Activated CD8-positive, alpha-beta T cell treated with anti-CD3 and anti-CD28 coated beads for 36 hours (primary cell): ENCODE data around the gene SHC2. TPM values are rescaled to one million over a fixed set of nuclear protein-coding genes. Genes with fewer than 3 reads are reported as not detected.
"Not testable (repeated sequence)": the region's sequence is repeated elsewhere in the genome, so short reads cannot be mapped to it uniquely, and the experiment has no call there.

ENCODE experiments used
- ATAC-seq: fragments of 200-7000 bp; cut with Tn5 transposase; one replicate; pipeline ENCODE4 v1.10.0; 2021; ENCODE audit warnings: mild to moderate bottlenecking, moderate library complexity
- CTCF ChIA-PET: fragments of 350-600 bp; sonication (Branson Sonifier 250); formaldehyde crosslinking; loops from one replicate; lab custom pipeline; 2021; ENCODE audit warnings: antibody characterized with exemption; lab: Charles Lee
- POLR2A ChIA-PET: fragments of 350-600 bp; sonication (Branson Sonifier 250); formaldehyde crosslinking; loops from one replicate; lab custom pipeline; 2021; ENCODE audit warnings: antibody characterized with exemption; lab: Charles Lee
- DNase-seq: peaks from one replicate; pipeline ENCODE4 v3.0.0-alpha.2; 2020
- H3K27ac Mint-ChIP-seq: one replicate; pipeline ENCODE4 v1.8.0; 2021; ENCODE audit warnings: mild to moderate bottlenecking, mixed read lengths
- H3K27me3 Mint-ChIP-seq: one replicate; pipeline ENCODE4 v1.8.0; 2021; ENCODE audit warnings: mixed read lengths
- H3K36me3 Mint-ChIP-seq: one replicate; pipeline ENCODE4 v1.8.0; 2021; ENCODE audit warnings: low read depth, mixed read lengths
- H3K4me1 Mint-ChIP-seq: one replicate; pipeline ENCODE4 v1.8.0; 2021; ENCODE audit warnings: low read depth, mixed read lengths
- H3K4me3 Mint-ChIP-seq: one replicate; pipeline ENCODE4 v1.8.0; 2021; ENCODE audit warnings: mild to moderate bottlenecking, moderate library complexity, mixed read lengths
- H3K9me3 Mint-ChIP-seq: one replicate; pipeline ENCODE4 v1.8.0; 2021; ENCODE audit warnings: mixed read lengths
- intact Hi-C: fragments of 100-400 bp; cut with micrococcal nuclease; formaldehyde crosslinking; loops from one replicate; pipeline ENCODE4 v1.10.0; 2022
- total RNA-seq, 2 experiments: library from RNA; stranded (reverse); gene quantifications; one replicate each; pipeline ENCODE4 v1.2.3, GENCODE V29; 2021
- TF ChIP-seq, protein P1 (sequence below): fragments of 200-600 bp; IDR thresholded peaks from one replicate; pipeline ENCODE4 v1.8.0; 2022; ENCODE audit warnings: antibody characterized with exemption, mild to moderate bottlenecking

SHC2 gene
- total RNA-seq, 2 experiments from 2014 or later = 0.25 to 0.45 TPM

DNA sequence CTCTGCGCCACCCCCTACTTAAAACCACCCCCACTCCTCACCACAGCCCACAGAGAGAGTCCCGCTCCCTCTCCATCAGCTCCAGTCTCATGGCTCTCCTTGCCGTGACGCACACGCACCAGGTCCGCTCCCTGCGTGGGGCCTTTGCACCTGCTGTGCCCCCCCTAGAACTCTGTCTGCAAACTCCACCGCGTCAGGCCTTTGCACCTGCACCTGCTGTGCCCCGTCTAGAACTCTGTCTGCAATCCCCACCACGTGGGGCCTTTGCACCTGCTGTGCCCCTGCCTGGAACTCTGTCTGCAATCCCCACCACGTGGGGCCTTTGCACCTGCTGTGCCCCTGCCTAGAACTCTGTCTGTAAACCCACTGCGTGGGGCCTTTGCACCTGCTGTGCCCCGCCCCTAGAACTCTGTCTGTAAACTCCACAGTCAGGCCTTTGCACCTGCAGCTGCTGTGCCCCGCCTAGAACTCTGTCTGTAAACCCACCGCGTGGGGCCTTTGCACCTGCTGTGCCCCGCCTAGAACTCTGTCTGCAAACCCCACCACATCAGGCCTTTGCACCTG lies 4.2 kb downstream of the SHC2 start:
- TF ChIP-seq, protein P1, sequence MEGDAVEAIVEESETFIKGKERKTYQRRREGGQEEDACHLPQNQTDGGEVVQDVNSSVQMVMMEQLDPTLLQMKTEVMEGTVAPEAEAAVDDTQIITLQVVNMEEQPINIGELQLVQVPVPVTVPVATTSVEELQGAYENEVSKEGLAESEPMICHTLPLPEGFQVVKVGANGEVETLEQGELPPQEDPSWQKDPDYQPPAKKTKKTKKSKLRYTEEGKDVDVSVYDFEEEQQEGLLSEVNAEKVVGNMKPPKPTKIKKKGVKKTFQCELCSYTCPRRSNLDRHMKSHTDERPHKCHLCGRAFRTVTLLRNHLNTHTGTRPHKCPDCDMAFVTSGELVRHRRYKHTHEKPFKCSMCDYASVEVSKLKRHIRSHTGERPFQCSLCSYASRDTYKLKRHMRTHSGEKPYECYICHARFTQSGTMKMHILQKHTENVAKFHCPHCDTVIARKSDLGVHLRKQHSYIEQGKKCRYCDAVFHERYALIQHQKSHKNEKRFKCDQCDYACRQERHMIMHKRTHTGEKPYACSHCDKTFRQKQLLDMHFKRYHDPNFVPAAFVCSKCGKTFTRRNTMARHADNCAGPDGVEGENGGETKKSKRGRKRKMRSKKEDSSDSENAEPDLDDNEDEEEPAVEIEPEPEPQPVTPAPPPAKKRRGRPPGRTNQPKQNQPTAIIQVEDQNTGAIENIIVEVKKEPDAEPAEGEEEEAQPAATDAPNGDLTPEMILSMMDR = no peak
- Mint-ChIP-seq H3K9me3 (peaks cover 5% of the 10 kb centered on the region), H3K27ac (no peak overlapping the region), H3K27me3 (peaks cover 7% of the 10 kb centered on the region), H3K4me1 (peaks cover 6% of the 10 kb centered on the region), H3K36me3 (no peaks in the 10 kb centered on the region), H3K4me3 (no peak overlapping the region)
- intact Hi-C loops = no loop called here
- ATAC-seq = no peak
- ChIA-PET CTCF (no interaction called here), POLR2A (no interaction called here)
- no peak for DNase-seq

DNA sequence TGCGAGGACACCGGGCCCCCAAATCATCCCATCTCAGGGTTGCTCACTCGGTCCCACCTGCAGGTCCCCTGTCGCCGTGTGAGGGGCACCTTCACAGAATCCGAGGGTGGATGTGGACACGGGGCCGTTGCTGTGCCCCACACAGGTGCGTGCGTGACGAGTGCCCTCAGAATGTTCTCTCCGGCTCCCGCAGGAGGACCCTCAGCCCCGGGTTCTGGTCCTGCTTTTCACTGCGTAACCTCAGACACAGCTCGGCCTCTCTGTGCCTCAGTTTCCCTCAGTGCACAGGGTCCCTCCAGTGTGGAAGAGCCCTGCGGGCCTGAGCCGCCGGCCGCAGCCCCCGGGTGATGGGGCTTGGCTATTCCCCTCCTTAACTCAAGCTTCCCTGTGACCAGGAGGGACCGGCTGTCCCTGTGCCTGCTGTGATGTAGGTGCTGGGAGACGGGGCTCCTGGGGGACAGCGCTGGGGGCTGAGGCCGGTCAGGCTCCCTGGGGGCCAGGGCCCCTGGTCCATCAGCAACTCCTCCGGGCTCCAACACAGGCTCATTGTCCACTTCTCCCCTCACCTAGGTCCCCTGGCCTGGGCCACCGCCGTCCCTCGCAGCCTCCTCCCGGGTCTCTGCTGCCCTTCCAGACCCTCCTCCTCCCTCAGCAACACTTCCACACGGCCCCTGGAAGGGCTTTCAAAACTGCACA lies 4.8 kb downstream of the SHC2 start:
- no peak overlapping the region for H3K27ac Mint-ChIP-seq
- ATAC-seq = no peak
- ChIA-PET CTCF (no interaction called here), POLR2A (no interaction called here)
- no peak for DNase-seq
- H3K4me1 Mint-ChIP-seq = peaks cover 5% of the 10 kb centered on the region
- peaks cover 7% of the 10 kb centered on the region for H3K9me3 Mint-ChIP-seq
- intact Hi-C loops = no loop called here
- H3K27me3 Mint-ChIP-seq = peaks cover 6% of the 10 kb centered on the region
- no peaks in the 10 kb centered on the region for H3K36me3 Mint-ChIP-seq
- TF ChIP-seq, protein P1 = no peak
- no peak overlapping the region for H3K4me3 Mint-ChIP-seq

DNA sequence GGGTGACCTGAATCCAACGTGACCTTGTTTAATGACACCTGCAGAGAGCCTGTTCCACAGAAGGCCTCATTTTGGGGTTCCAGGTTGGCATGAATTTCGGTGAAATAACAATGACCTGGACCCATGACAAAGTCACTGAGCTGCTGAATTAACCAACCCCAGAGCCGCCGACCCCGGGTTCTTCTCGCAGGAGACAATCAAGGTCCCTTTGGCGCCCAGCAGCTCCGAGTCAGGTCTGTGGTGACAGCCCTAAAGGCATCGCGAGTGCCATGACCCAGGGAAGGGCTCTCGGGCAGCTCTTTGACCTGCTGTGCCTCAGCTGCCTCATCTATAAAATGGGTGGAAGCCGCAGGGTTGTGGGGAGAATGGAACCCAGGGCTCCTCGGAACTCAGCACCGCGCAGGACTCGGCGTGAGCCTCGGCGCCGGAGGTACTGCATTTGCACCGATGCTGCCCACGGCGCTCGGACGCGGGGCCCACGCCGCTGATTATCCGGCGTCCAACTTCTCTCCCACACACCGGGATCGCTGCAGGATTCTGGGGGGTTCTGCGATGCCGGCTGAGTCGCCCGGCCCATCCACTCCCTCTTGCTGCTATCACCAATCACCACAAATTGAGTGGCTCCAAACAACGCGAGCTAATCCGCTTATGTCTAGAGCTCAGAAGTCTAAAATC lies 5.7 kb downstream of the SHC2 start:
- intact Hi-C loops = no loop called here
- TF ChIP-seq, protein P1 = no peak
- no peak for ATAC-seq
- no peak for DNase-seq
- ChIA-PET CTCF (no interaction called here), POLR2A (no interaction called here)
- H3K27me3 Mint-ChIP-seq = peaks cover 6% of the 10 kb centered on the region
- H3K4me1 Mint-ChIP-seq = peaks cover 5% of the 10 kb centered on the region
- H3K9me3 Mint-ChIP-seq = peaks cover 12% of the 10 kb centered on the region
- H3K36me3 Mint-ChIP-seq = no peaks in the 10 kb centered on the region
- no peak overlapping the region for H3K27ac Mint-ChIP-seq
- no peak overlapping the region for H3K4me3 Mint-ChIP-seq

DNA sequence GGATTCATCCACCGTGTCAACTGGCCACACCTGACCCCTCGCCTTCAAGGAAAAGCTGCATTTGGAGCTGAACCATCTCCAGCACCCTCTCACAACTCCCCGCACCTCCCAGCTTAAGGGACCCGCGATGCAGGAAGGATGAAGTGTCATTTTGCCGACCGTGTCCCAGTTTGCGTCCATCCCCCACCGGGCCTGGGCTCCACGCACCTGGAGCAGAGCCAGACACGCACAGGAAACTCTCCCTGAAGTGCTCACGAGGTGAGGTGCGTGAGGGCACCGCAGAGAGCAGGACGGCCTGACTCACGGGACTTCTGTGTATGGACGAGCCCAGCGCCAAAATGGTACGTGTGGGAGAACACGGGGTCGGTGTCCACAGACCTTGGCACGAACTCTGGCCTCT lies 7.2 kb downstream of the SHC2 start:
- H3K36me3 Mint-ChIP-seq = no peaks in the 10 kb centered on the region
- intact Hi-C loops = no loop called here
- DNase-seq (no peak), ATAC-seq (no peak)
- peaks cover 12% of the 10 kb centered on the region for H3K9me3 Mint-ChIP-seq
- POLR2A ChIA-PET = no interaction called here
- CTCF ChIA-PET = no interaction called here
- no peak overlapping the region for H3K4me3 Mint-ChIP-seq
- H3K27ac Mint-ChIP-seq = no peak overlapping the region
- TF ChIP-seq, protein P1 = no peak
- no peaks in the 10 kb centered on the region for H3K27me3 Mint-ChIP-seq
- no peaks in the 10 kb centered on the region for H3K4me1 Mint-ChIP-seq

DNA sequence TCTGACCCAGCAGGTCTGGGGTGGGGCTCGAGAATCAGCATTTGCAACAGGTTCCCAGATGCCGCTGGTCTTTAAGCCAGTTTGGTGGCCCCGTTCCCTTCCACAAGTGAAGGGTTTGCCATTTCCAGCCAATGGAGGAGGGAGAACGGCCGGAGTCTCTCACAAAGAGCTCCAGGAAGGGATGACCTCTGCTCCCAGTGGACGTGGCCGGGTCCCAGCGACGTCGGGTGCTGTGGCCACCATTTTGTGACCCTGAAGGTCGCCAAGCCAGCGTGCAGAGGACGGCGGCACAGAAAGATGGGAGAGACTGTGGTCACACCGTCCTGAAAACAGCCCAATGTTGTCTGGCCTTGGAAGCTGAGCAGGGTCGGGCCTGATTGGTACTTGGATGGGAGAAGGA lies 8.0 kb downstream of the SHC2 start:
- CTCF ChIA-PET = no interaction called here
- H3K36me3 Mint-ChIP-seq = no peaks in the 10 kb centered on the region
- no peak for DNase-seq
- TF ChIP-seq, protein P1 = no peak
- H3K4me1 Mint-ChIP-seq = no peaks in the 10 kb centered on the region
- H3K27ac Mint-ChIP-seq = no peak overlapping the region
- H3K4me3 Mint-ChIP-seq = no peak overlapping the region
- no peaks in the 10 kb centered on the region for H3K27me3 Mint-ChIP-seq
- POLR2A ChIA-PET = no interaction called here
- no peak for ATAC-seq
- intact Hi-C loops = no loop called here
- peaks cover 12% of the 10 kb centered on the region for H3K9me3 Mint-ChIP-seq

DNA sequence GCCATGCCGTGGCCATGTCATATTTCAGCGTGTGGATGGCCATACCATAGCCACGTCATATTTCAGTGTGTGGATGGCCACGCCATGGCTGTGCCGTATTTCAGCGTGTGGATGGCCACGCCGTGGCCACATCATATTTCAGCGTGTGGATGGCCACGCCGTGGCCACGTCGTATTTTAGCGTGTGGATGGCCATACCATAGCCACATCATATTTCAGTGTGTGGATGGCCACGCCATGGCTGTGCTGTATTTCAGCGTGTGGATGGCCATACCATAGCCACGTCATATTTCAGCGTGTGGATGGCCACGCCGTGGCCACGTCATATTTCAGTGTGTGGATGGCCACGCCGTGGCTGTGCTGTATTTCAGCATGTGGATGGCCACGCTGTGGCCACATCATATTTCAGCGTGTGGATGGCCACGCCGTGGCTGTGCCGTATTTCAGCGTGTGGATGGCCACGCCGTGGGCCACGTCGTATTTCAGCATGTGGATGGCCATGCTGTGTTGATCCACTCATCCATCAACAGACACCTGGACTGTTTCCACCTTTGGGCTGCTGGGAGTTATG lies 9.8 kb downstream of the SHC2 start:
- intact Hi-C loops, H3K27ac Mint-ChIP-seq: not testable (repeated sequence)

More for the DNA sequence above, 9.8 kb downstream of the SHC2 start:
- POLR2A ChIA-PET, CTCF ChIA-PET, H3K27me3 Mint-ChIP-seq, H3K36me3 Mint-ChIP-seq, ATAC-seq, H3K4me1 Mint-ChIP-seq, DNase-seq, H3K4me3 Mint-ChIP-seq: not testable (repeated sequence)
- H3K9me3 Mint-ChIP-seq = peaks cover 12% of the 10 kb centered on the region
